Transverse colon (tissue), 4 donors: ENCODE results near the gene TPCN2. TPM values are rescaled to one million over a fixed set of nuclear protein-coding genes. Genes with fewer than 3 reads are reported as not detected.

Experiments used
- DNase-seq: peaks from one replicate; pipeline ENCODE4 v3.0.0-alpha.2; 2019
- H3K27ac ChIP-seq, 4 donors: fragments of 200-600 bp; sonication (generic); 2 replicates each; pipeline ENCODE4 v1.5.1; 2016 to 2018; ENCODE audit warnings: inconsistent platforms in 4 of 4
- H3K27me3 ChIP-seq: fragments of 200-600 bp; sonication (generic); 2 replicates; pipeline ENCODE4 v1.5.1; 2017; ENCODE audit warnings: inconsistent platforms
- H3K36me3 ChIP-seq, 4 donors: fragments of 200-600 bp; sonication (generic); 2 replicates each; pipeline ENCODE4 v1.5.1; 2017 to 2019; ENCODE audit warnings: inconsistent platforms in 4 of 4
- H3K4me1 ChIP-seq, 4 donors: fragments of 200-600 bp; sonication (generic); 2 replicates each; pipeline ENCODE4 v1.5.1; 2017 to 2020; ENCODE audit warnings: inconsistent platforms in 4 of 4
- H3K4me3 ChIP-seq, 4 donors: fragments of 200-600 bp; sonication (generic); 1 replicate in 1 of 4; 2 replicates in 3 of 4; pipeline versions ENCODE4 v1.5.1 to v1.6.1; 2017 to 2019; ENCODE audit warnings: inconsistent platforms in 4 of 4
- H3K9me3 ChIP-seq, 2 donors: fragments of 200-600 bp; sonication (generic); 2 replicates each; pipeline ENCODE4 v1.5.1; 2017 to 2019; ENCODE audit warnings: inconsistent platforms in 2 of 2
- CTCF ChIP-seq, 5 experiments: fragments of 200-600 bp in 3 of 5; fragments of 450-650 bp in 2 of 5; sonication (generic) in 3 of 5; IDR thresholded peaks; 1 replicate in 2 of 5; 2 replicates in 3 of 5; pipeline ENCODE4 v1.5.1; 2016 to 2017; ENCODE audit warnings: antibody characterized with exemption in 5 of 5, inconsistent platforms in 3 of 5, mild to moderate bottlenecking in 2 of 5, moderate library complexity in 1 of 5
- EP300 ChIP-seq: sonication (generic); formaldehyde crosslinking; IDR thresholded peaks from one replicate; pipeline ENCODE4 v1.6.1; 2017; ENCODE audit warnings: antibody characterized with exemption, low read depth
- POLR2A ChIP-seq: fragments of 450-650 bp; IDR thresholded peaks from one replicate; pipeline ENCODE4 v1.6.1; 2016; ENCODE audit warnings: antibody characterized with exemption, mild to moderate bottlenecking, moderate library complexity
- POLR2AphosphoS5 ChIP-seq, 3 donors: sonication (generic); formaldehyde crosslinking; IDR thresholded peaks; one replicate each; pipeline ENCODE4 v1.6.1; 2016; ENCODE audit warnings: antibody characterized with exemption in 3 of 3
- WGBS, 2 donors: methylation state at CpG; one replicate each; pipeline ENCODE4 v1.1.5; 2018; ENCODE audit warnings: low coverage in 1 of 2; 5-methylcytosine and 5-hydroxymethylcytosine counted together
- in situ Hi-C, 4 donors: fragments of 200-750 bp; cut with MboI; loops; one replicate each; pipeline versions ENCODE4 v1.15.0 to v1.15.1; 2017; ENCODE audit warnings: low sequenced_read_pairs in 3 of 4, low pct_ligation_motif_present in 1 of 4, low pct_unique_long_range_greater_than_20kb in 1 of 4
- intact Hi-C: fragments of 100-400 bp; cut with DNase I; formaldehyde crosslinking; loops from one replicate; pipeline ENCODE4 v1.15.1; 2023; ENCODE audit warnings: low total_unique reads
- total RNA-seq, 4 donors: library from RNA; depleted of rRNA; stranded (reverse); fragments of >200 nt; gene quantifications; one replicate each; pipeline ENCODE4 v1.1.0, GENCODE V29; 2016

TPCN2 gene
- total RNA-seq, 4 donors from 2014 or later: 16.8 to 25.4 (median 20.7) TPM

- TF ChIP-seq CTCF (IDR thresholded peaks at IDR 0.05): no peak
- no peak for TF ChIP-seq EP300
- TF ChIP-seq POLR2AphosphoS5 (IDR thresholded peaks at IDR 0.05): no peak
- TF ChIP-seq POLR2A: no peak
- DNase-seq: no peak
- Histone ChIP-seq H3K4me1 (no peaks in the 10 kb centered on the region), H3K4me3 (no peak overlapping the region), H3K9me3 (no peaks in the 10 kb centered on the region), H3K36me3 (no peaks in the 10 kb centered on the region), H3K27ac (no peak overlapping the region), H3K27me3 (no peaks in the 10 kb centered on the region)
- WGBS, 2 donors: 93% methylated on average over 7 of the region's 7 CpGs; no CpG with 5 or more reads in 1 of the 2 donors
- in situ Hi-C loops (loop anchor here (10.0 to 25.0 kb wide), 3 partner anchors 537 to 557 kb away; partner anchors contain the start of gene CCND1 (in 1 of the 4)), intact Hi-C loops (no loop called here)
Observed at GRCh38 chr11:69108030-69108429, 59.3 kb downstream of the TPCN2 start.

- TF ChIP-seq POLR2AphosphoS5 (IDR thresholded peaks at IDR 0.05) (no peak), POLR2A (no peak), EP300 (no peak), CTCF (IDR thresholded peaks at IDR 0.05) (no peak)
- Histone ChIP-seq H3K4me1 (no peaks in the 10 kb centered on the region), H3K27ac (no peak overlapping the region), H3K4me3 (no peak overlapping the region), H3K36me3 (no peaks in the 10 kb centered on the region), H3K27me3 (no peaks in the 10 kb centered on the region), H3K9me3 (no peaks in the 10 kb centered on the region)
- in situ Hi-C loops (loop anchor here (10.0 to 25.0 kb wide), 3 partner anchors 536 to 556 kb away; partner anchors contain the start of gene CCND1 (in 1 of the 4)), intact Hi-C loops (no loop called here)
- 71 to 94% methylated on average over 3 to 5 of the region's 5 CpGs for WGBS, 2 donors
- DNase-seq: no peak
Observed at GRCh38 chr11:69108559-69108958, 59.8 kb downstream of the TPCN2 start.

- Histone ChIP-seq H3K9me3 (no peaks in the 10 kb centered on the region), H3K4me1 (no peaks in the 10 kb centered on the region), H3K27me3 (no peaks in the 10 kb centered on the region), H3K36me3 (no peaks in the 10 kb centered on the region), H3K4me3 (no peak overlapping the region), H3K27ac (no peak overlapping the region)
- 79% methylated on average over 2 of the region's 2 CpGs; no CpG with 5 or more reads in 1 of the 2 donors for WGBS, 2 donors
- no peak for DNase-seq
- in situ Hi-C loops: loop anchor here (10.0 to 25.0 kb wide), 3 partner anchors 536 to 556 kb away; partner anchors contain the start of gene CCND1 (in 1 of the 4)
- intact Hi-C loops: no loop called here
- TF ChIP-seq POLR2AphosphoS5 (IDR thresholded peaks at IDR 0.05) (no peak), EP300 (no peak), POLR2A (no peak), CTCF (IDR thresholded peaks at IDR 0.05) (no peak)
Observed at GRCh38 chr11:69109101-69109500, 60.4 kb downstream of the TPCN2 start.

- DNase-seq: no peak
- Histone ChIP-seq H3K4me3 (no peak overlapping the region), H3K36me3 (no peaks in the 10 kb centered on the region), H3K27ac (no peak overlapping the region), H3K27me3 (no peaks in the 10 kb centered on the region), H3K4me1 (peaks cover 0 to 3% (median 2%) of the 10 kb centered on the region in 4 donors), H3K9me3 (no peaks in the 10 kb centered on the region)
- intact Hi-C loops: no loop called here
- in situ Hi-C loops: loop anchor here in 1 of 4 donors (25.0 kb wide), 1 partner anchor 552 kb away; no protein-coding TSS in a partner anchor
- no peak for TF ChIP-seq CTCF (IDR thresholded peaks at IDR 0.05)
- no peak for TF ChIP-seq POLR2AphosphoS5 (IDR thresholded peaks at IDR 0.05)
- no peak for TF ChIP-seq EP300
- no peak for TF ChIP-seq POLR2A
- WGBS, 2 donors: 95 to 98% methylated on average over 4 to 6 of the region's 6 CpGs
Observed at GRCh38 chr11:69110451-69110850, 61.7 kb downstream of the TPCN2 start.
